ENCODE results near the gene SIPA1L3.

GRCh38 chr19:37957176-37957575 lies 50.2 kb downstream of the SIPA1L3 start:
- TF ChIP-seq PHF20 (IDR thresholded peaks at IDR 0.05; ENCODE audit: partially characterized antibody) (no peak), ZNF609 (CRISPR knock-in tag; IDR thresholded peaks at IDR 0.05; ENCODE audit: borderline replicate concordance) (no peak), ZNF79 (CRISPR knock-in tag; IDR thresholded peaks at IDR 0.05; ENCODE audit: low read depth) (no peak), POLR2AphosphoS5 (IDR thresholded peaks at IDR 0.05; ENCODE audit: control insufficient read depth, insufficient read depth, low read depth, low read length) (no peak), CTCF (IDR thresholded peaks at IDR 0.05 in 2 of 3, conservative IDR thresholded peaks at IDR 0.05 in 1 of 3; ENCODE audit: insufficient read depth in 2 of 3, low read depth in 1 of 3, low read length in 3 of 3) (no peak), YY1 (IDR thresholded peaks at IDR 0.05; ENCODE audit: borderline replicate concordance in 1 of 3, control insufficient read depth in 1 of 3, extremely low read depth in 1 of 3, insufficient read depth in 3 of 3, insufficient read length in 1 of 3, insufficient replicate concordance in 2 of 3, low read depth in 1 of 3, low read length in 2 of 3) (no peak), SIN3A (IDR thresholded peaks at IDR 0.05; ENCODE audit: borderline replicate concordance in 2 of 2, control insufficient read depth in 1 of 2, low read depth in 2 of 2, low read length in 2 of 2) (no peak), ZNF239 (CRISPR knock-in tag; IDR thresholded peaks at IDR 0.05) (no peak), ZFP30 (CRISPR knock-in tag; IDR thresholded peaks at IDR 0.05; ENCODE audit: borderline replicate concordance) (no peak)

Measured in K562 (cell line).